Gastroesophageal sphincter (tissue), 4 donors: ENCODE results near the gene DSG1. TPM values are rescaled to one million over a fixed set of nuclear protein-coding genes. Genes with fewer than 3 reads are reported as not detected.

Experiments used
- small RNA-seq, 4 donors: library from RNA; depleted of rRNA; stranded (forward); fragments of <200 nt; gene quantifications; one replicate each; pipeline ENCODE3, GENCODE V24; 2016
- total RNA-seq, 4 donors: library from RNA; depleted of rRNA; stranded (reverse); fragments of >200 nt; gene quantifications; one replicate each; pipeline ENCODE4 v1.1.0, GENCODE V29; 2016

Gene DSG1
- total RNA-seq, 4 donors from 2014 or later = 0.20 to 0.31 TPM; not detected in 2

Small RNAs within 50 kb of the gene (small RNA-seq; reads per million reads assigned to genes)
- gene RF00019 (0 reads per million in 4 donors), gene RNU6-167P (0 reads per million in 4 donors)

Other genes starting within 250 kb of the DSG1 start
- gene DSC2, start 215.7 kb upstream of the DSG1 start, total RNA-seq = 10 to 100 TPM in 1 of 4 donors, 1 to 10 TPM in 3; 1.4 to 15.4 (median 2.8) TPM
- not detected for gene DSC1, start 155.3 kb upstream of the DSG1 start, total RNA-seq
- not detected for gene DSG4, start 58.6 kb downstream of the DSG1 start, total RNA-seq
- 10 to 100 TPM in 1 of 4 donors, 1 to 10 TPM in 1, under 1 TPM in 2; 0.27 to 34.1 (median 1.5) TPM for gene DSG3, start 129.6 kb downstream of the DSG1 start, total RNA-seq
- 10 to 100 TPM in 1 of 4 donors, 1 to 10 TPM in 3; 1.4 to 11.4 (median 2.8) TPM for gene DSG2, start 180.0 kb downstream of the DSG1 start, total RNA-seq